Measurements from ENCODE around the gene WNT7B.

Gene WNT7B

GRCh38 chr22:45962756-45963324, 14.1 kb downstream of the WNT7B start:
- intact Hi-C loops (cut with DNase I) = no loop called here
- DNase-seq = no peak

- no peak for DNase-seq
These were observed 14.6 kb downstream of the WNT7B start for GRCh38 chr22:45962434-45962718.

GRCh38 chr22:45961679-45962433, 15.1 kb downstream of the WNT7B start:
- intact Hi-C loops (cut with DNase I) = no loop called here
- no peak for DNase-seq

More at GRCh38 chr22:45962434-45962718, 14.6 kb downstream of the WNT7B start:
- intact Hi-C loops (cut with DNase I) = no loop called here

- intact Hi-C loops (cut with DNase I) = no loop called here
- no peak for DNase-seq
These were observed 16.2 kb downstream of the WNT7B start for GRCh38 chr22:45960477-45961386.

DNA sequence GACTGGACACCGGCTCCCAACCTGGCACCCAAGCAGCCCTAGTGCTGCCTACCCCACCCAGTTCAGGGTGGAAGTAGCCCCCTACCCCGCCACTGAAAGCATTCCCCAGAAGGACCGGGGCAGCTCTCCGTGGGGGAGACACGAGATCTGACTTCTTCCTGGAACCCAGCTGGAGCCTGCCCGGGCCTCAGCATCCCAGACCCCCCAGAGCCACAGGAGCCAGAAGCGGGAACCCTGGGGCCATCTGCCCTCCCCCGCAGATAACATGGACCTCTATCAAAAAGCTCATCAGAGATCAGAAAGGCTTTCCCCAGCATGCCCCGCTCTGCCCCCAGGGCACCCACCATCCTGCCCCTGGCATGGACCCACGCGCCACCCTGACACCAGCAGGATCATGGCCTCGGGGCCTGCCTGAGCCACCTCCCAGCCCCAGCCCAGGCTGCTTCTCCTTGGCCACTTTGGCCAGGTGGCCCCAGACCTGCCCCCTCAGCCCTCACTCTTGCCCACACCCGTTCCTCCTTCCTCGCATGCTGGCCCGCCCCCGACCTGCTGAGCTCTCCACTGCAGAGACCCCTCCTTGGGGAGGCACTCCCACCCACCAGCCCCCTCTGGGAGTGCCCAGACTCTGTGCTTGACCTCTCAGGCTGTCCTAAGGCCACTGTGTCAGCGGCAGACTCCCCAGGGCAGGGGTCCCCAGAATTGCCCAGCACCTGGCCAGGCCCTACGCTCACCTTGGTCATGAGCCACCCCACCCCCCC, 17.1 kb downstream of the WNT7B start:
- intact Hi-C loops (cut with DNase I) = no loop called here
- no peak for DNase-seq

GRCh38 chr22:45958971-45959370, 18.0 kb downstream of the WNT7B start:
- no peak for DNase-seq

DNA sequence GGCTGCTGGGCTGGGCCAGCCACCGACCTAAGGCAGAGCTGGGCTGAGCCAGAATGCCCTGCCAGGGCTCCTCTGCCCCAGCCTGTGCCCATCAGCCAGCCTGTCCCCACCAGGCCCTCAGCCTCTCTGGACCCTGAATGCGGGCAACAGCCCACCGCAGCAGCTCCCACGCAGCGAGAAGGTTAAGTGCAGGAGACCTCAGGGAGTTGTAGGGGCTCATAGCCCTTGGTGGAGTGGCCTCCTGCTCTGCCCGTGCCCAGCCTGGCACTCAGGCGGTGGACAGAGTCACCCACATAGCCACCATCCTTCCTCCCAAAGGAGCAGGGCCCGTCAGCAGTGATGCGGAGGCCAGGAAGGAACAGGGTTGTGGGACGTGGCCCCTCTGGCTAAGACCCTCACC, 19.1 kb downstream of the WNT7B start:
- no peak for DNase-seq
- intact Hi-C loops (cut with DNase I) = no loop called here

More at GRCh38 chr22:45958971-45959370, 18.0 kb downstream of the WNT7B start:
- intact Hi-C loops (cut with DNase I) = no loop called here

- intact Hi-C loops (cut with DNase I) = no loop called here
- no peak for DNase-seq
These were observed 23.8 kb downstream of the WNT7B start for GRCh38 chr22:45953178-45953577.

GRCh38 chr22:45952553-45952952, 24.4 kb downstream of the WNT7B start:
- intact Hi-C loops (cut with DNase I) = no loop called here
- DNase-seq = no peak

DNA sequence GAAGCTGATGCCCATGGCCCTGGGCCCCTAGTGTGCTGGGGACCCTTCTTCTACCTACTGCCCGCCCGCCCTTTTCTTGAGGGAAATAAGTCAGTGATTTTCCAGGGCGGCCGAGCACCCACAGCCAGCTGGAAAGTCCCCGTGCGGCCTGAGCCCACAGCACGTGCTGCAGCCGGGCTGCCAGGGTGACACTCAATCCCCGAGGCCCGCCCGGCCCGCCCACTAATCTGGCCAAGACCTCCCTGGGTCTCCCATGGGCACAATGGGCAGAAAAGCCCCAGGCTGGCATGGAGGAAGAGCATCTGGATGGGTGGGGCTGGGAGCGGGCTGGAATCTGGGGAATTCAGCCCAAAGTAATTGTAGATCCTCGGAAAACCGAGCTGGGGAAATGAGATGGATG, 24.8 kb downstream of the WNT7B start:
- intact Hi-C loops (cut with DNase I) = no loop called here
- DNase-seq = no peak

DNA sequence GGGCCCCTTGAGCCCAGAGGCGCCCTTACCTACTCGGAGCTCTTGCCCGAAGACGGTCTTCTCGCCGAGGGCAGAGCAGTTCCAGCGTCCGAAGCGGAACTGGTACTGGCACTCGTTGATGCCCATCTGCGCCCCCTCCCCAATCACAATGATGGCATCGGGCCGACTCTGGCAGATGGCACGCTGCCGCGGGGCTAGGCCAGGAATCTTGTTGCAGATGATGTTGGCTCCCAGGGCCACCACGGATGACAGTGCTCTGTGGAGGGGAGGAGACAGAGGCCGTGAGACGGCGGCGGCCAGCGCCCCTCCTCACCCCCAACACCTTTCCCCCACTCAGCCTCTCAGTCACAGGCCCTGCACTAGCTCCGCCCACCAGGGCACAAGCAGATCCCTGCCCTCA, 27.1 kb downstream of the WNT7B start:
- intact Hi-C loops (cut with DNase I) = no loop called here

GRCh38 chr22:45949258-45949870, 27.6 kb downstream of the WNT7B start:
- DNase-seq = no peak
- intact Hi-C loops (cut with DNase I) = no loop called here

More for the DNA sequence above, 27.1 kb downstream of the WNT7B start:
- DNase-seq = no peak

- intact Hi-C loops (cut with DNase I) = no loop called here
- peak in 1 of 10 donors; percentile 89 for DNase-seq
These were observed 28.8 kb downstream of the WNT7B start for GRCh38 chr22:45948081-45948648.

GRCh38 chr22:45946805-45947600, 30.0 kb downstream of the WNT7B start:
- intact Hi-C loops (cut with DNase I) = no loop called here
- peak in 9 of 10 donors; percentile 46 to 93 (median 62) for DNase-seq

- intact Hi-C loops (cut with DNase I) = no loop called here
- no peak for DNase-seq
These were observed 31.3 kb downstream of the WNT7B start for GRCh38 chr22:45945621-45946106.

DNA sequence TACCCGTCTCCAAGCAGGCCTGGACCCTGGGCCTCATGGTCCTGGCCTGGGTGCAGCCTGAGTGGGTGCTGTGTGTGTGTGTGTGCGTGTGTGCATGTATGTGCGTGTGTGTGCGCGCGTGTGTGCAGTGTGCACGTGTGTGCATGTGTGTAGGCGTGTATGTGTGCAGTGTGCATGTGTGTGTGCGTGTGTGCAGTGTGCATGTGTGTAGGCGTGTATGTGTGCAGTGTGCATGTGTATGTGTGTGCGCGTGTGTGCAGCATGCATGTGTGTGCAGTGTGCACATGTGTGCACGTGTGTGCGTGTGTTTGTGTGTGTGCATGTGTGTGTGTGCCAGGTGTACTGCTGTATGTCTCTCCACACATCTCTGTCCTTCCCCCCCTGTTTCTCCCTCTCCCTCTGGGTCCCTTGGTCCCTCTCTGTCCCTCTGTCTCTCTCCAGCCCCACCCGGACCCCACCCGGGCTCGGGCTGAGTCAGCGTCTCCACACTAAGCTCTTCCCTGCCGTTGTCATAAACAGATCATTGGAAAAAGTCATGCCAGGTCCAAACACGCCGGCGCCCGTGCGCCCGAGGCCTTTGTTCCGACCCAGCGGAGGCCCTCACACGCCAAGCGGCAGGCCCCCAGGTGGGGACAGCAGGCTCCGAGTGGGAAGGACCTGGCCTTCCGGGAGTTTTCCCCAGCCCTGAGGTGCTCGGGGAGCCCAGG, 34.0 kb downstream of the WNT7B start:
- no peak for DNase-seq
- intact Hi-C loops (cut with DNase I) = no loop called here

DNA sequence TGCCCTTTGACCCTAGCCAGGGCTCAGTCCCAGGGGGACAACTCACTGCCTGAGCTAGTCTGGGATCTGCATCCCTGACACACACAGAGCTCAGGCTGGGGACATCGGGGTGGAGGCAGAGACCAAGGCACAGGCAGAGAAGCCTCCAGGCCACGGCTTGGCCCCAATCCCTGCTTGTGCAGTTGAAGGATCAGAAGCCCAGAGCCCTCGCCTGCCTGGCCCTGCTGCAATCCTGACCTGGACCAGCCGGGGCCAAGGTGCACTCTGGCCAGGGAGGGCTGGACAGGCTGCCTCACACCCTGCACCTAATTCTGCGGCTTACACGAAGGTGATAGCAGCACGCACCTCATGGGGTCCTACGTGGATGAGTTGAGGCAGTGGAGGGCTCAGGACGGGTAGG, 34.6 kb downstream of the WNT7B start:
- no peak for DNase-seq
- intact Hi-C loops (cut with DNase I) = no loop called here

GRCh38 chr22:45938913-45939312, 38.0 kb downstream of the WNT7B start:
- intact Hi-C loops (cut with DNase I) = no loop called here
- DNase-seq = no peak
